Memory B cell (primary cell): ENCODE measurements around the gene HEG1.

Experiments
- ATAC-seq: fragments of 150-1000 bp; cut with Tn5 transposase; 2 replicates; pipeline ENCODE4 v1.10.0; 2021; ENCODE audit warnings: low read depth, mild to moderate bottlenecking, moderate library complexity
- DNase-seq, 2 donors: peaks; one replicate each; pipeline ENCODE4 v3.0.0; 2022; ENCODE audit warnings: low spot score in 2 of 2
- H3K27ac Mint-ChIP-seq: one replicate; pipeline ENCODE4 v1.8.0; 2022; ENCODE audit warnings: mild to moderate bottlenecking, moderate library complexity, mixed read lengths
- H3K27me3 Mint-ChIP-seq: one replicate; pipeline ENCODE4 v1.8.0; 2022; ENCODE audit warnings: mixed read lengths
- H3K36me3 Mint-ChIP-seq: one replicate; pipeline ENCODE4 v1.8.0; 2022; ENCODE audit warnings: mild to moderate bottlenecking, mixed read lengths
- H3K4me1 Mint-ChIP-seq: one replicate; pipeline ENCODE4 v1.8.0; 2022; ENCODE audit warnings: mixed read lengths
- H3K4me3 Mint-ChIP-seq: one replicate; pipeline ENCODE4 v1.8.0; 2022; ENCODE audit warnings: mild to moderate bottlenecking, moderate library complexity, mixed read lengths
- H3K9me3 Mint-ChIP-seq: one replicate; pipeline ENCODE4 v1.8.0; 2022; ENCODE audit warnings: mixed read lengths

Gene HEG1

DNA sequence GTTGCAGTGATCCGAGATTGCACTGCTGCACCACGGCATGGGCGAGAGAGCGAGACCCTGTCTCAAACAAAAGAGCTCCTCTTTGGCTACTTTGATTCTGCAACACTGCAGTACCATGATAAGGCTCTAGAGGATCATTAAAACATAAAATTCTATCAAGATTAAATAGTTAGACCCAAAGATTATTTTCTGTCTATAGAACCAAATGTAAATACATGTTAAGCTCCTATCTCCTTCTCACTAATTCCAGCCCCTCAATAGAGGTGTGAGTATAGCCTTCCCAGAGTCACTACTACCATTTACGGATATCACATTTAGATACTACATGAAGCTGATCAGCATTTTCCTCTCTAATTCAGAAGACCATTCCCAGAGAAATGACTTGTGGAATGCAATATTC is 116.9 kb downstream of the HEG1 start:
- H3K4me1 Mint-ChIP-seq = no peaks in the 10 kb centered on the region
- H3K9me3 Mint-ChIP-seq = peaks cover 2% of the 10 kb centered on the region
- no peak for DNase-seq
- H3K27me3 Mint-ChIP-seq = peaks cover 5% of the 10 kb centered on the region
- no peak for ATAC-seq
- H3K4me3 Mint-ChIP-seq = no peak overlapping the region
- no peak overlapping the region for H3K27ac Mint-ChIP-seq
- no peaks in the 10 kb centered on the region for H3K36me3 Mint-ChIP-seq

DNA sequence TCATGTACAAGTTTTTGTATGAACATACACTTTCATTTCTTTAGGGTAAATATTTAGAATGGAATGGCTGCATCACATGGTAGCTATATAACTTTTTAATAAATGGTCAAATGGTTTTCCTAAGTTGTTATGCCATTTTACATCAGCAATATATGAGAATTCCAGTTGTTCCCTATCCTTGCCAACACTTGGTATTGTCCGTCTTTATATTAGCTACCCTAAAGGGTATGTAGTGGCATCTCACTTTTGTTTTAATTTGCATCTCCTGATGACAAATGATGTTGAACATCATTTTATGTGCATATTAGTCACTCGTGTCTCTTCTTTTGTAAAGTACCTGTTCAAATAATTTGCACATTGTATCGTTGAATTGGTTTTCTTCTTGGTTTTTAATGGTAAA is 118.7 kb downstream of the HEG1 start:
- Mint-ChIP-seq H3K4me3 (no peak overlapping the region), H3K27ac (no peak overlapping the region), H3K36me3 (no peaks in the 10 kb centered on the region), H3K27me3 (peaks cover 5% of the 10 kb centered on the region), H3K4me1 (no peaks in the 10 kb centered on the region), H3K9me3 (peaks cover 2% of the 10 kb centered on the region)
- ATAC-seq (no peak), DNase-seq (no peak)

DNA sequence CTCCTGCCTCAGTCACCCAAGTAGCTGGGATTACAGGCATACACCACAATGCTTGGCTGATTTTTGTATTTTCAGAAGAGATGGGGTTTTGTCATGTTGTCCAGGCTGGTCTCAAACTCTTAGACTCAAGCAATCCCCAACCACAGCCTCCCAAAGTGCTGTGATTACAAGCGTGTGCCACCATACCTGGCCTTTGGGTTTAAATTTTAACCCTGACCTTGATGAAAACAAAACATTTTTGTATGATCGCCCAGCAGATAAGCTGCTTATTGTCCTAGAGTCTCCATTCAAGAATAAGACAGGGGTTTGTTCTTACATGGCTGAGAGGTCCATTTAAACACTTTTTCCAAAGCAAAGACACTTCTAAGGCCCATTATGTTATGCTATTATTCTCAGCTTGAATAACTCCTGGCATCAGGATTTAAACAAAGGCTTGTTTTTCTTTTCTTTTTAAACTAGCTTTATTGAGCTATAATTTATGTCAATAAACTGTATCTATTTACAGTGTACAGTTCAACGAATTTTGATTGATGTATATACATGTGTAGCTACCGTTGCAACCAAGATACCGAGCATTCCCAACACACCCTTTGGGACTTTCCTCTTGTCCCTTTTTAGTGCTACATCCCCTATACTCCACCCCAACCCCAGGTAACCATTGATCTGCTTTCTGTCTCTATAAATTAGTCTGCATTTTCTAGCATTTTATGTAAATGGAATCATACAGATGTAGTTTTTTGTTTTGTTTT is 119.8 kb downstream of the HEG1 start:
- ATAC-seq (no peak), DNase-seq (no peak)
- peaks cover 5% of the 10 kb centered on the region for H3K27me3 Mint-ChIP-seq
- no peak overlapping the region for H3K27ac Mint-ChIP-seq
- H3K4me1 Mint-ChIP-seq = no peaks in the 10 kb centered on the region
- H3K9me3 Mint-ChIP-seq = peaks cover 2% of the 10 kb centered on the region
- no peak overlapping the region for H3K4me3 Mint-ChIP-seq
- H3K36me3 Mint-ChIP-seq = no peaks in the 10 kb centered on the region

GRCh38 chr3:124935264-124935663 is 120.5 kb downstream of the HEG1 start:
- peaks cover 2% of the 10 kb centered on the region for H3K9me3 Mint-ChIP-seq
- H3K27me3 Mint-ChIP-seq = peaks cover 5% of the 10 kb centered on the region

DNA sequence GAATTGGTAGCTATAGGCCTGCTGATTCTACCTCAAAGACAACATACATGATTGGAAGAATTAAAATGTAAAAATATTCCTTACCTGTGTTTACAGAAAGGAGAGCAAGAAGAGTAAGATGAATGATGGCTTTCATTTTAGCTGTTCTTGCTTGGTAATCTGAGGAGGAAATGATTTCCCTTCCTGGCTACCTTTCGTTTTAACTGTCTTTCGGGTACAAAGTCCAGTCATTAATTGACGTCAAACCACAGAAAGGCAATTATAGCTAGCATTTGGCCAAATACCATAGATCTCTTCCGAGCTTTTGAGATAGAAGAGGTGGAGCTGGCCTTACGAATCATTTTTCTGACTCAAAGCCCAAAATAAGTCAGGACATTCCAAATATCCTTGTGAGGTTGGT is 121.2 kb downstream of the HEG1 start, which contains the start of gene MUC13:
MUC13 (minus strand) TSS at position 175 of the 400 bp plus-strand sequence; CDS start at position 136, 39 bp downstream.
- Mint-ChIP-seq H3K27ac (no peak within 1 kb of the TSS), H3K9me3 (peaks cover 2% of the 10 kb centered on the region), H3K27me3 (peaks cover 4% of the 10 kb centered on the region), H3K4me1 (no peaks in the 10 kb centered on the region), H3K4me3 (no peak within 1 kb of the TSS), H3K36me3 (no peaks in the 10 kb centered on the region)
- ATAC-seq = no peak
- DNase-seq = no peak

More at GRCh38 chr3:124935264-124935663, 120.5 kb downstream of the HEG1 start:
- Mint-ChIP-seq H3K4me1 (no peaks in the 10 kb centered on the region), H3K4me3 (no peak overlapping the region), H3K36me3 (no peaks in the 10 kb centered on the region), H3K27ac (no peak overlapping the region)
- DNase-seq (no peak), ATAC-seq (no peak)

- peak; percentile 22 to 33 for DNase-seq
- Mint-ChIP-seq H3K27ac (no peak overlapping the region), H3K36me3 (no peaks in the 10 kb centered on the region), H3K4me3 (no peak overlapping the region), H3K27me3 (peaks cover 7% of the 10 kb centered on the region), H3K9me3 (no peaks in the 10 kb centered on the region), H3K4me1 (no peaks in the 10 kb centered on the region)
- peak; percentile 37 for ATAC-seq
Observed at GRCh38 chr3:124928333-124929202, 127.2 kb downstream of the HEG1 start.

DNA sequence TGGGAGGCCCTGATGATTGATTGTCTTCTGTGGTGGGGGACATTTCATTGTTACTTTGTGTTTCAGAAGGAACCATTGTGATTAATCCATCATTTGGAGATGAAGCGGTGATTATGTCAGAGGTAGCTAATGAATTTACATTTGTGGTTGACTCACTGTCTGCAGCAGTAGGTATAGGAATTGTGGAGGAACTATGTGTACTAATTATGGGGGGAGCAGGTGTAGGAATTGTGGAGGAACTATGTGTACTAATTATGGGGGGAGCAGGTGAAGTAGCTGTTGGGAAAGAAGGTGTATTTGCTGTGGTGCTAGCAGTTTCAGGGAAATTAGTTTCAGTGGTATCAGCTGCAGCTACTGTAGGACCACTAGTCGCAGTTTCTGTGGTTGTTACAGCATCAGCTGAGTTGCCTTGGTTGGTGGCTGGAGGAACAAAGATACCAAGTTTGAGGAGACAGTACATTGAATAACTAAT is 128.2 kb downstream of the HEG1 start:
- Mint-ChIP-seq H3K27ac (no peak overlapping the region), H3K4me1 (no peaks in the 10 kb centered on the region), H3K9me3 (no peaks in the 10 kb centered on the region), H3K27me3 (peaks cover 7% of the 10 kb centered on the region), H3K36me3 (no peaks in the 10 kb centered on the region), H3K4me3 (no peak overlapping the region)
- ATAC-seq (no peak), DNase-seq (no peak)

DNA sequence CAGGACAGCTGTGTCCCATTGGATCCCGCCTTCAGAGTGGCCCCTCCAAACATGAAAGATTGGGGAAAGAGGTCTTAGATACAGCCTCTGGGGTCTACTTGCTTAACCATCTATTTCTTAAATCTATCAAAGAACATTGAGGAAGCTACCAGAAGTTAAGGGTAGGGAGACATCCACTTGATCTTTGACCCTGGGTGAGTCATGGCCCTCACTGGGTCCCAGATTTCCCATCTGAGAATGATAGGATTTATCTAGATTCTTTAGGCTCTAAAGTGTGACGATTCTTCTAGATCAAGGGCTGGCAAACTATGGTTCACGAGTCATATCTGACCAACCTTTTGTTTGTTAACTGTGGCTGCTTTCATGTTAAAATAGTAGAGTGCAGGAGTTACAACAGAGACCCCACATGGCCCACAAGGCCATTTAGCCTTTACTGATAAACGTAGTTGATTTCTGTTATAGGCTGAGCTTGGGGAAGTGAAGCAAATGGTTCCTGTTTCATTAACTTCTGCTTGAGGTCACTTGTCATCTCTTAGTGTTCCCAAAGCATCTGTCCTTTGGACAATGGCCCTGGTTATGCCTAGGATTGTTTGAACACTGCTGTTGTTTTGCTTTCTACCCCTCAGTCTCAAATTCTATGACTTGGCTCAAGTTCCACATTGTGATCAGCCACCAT is 129.2 kb downstream of the HEG1 start:
- no peak overlapping the region for H3K27ac Mint-ChIP-seq
- DNase-seq (no peak), ATAC-seq (no peak)
- H3K27me3 Mint-ChIP-seq = peaks cover 7% of the 10 kb centered on the region
- no peak overlapping the region for H3K4me3 Mint-ChIP-seq
- no peaks in the 10 kb centered on the region for H3K4me1 Mint-ChIP-seq
- H3K36me3 Mint-ChIP-seq = no peaks in the 10 kb centered on the region
- no peaks in the 10 kb centered on the region for H3K9me3 Mint-ChIP-seq

DNA sequence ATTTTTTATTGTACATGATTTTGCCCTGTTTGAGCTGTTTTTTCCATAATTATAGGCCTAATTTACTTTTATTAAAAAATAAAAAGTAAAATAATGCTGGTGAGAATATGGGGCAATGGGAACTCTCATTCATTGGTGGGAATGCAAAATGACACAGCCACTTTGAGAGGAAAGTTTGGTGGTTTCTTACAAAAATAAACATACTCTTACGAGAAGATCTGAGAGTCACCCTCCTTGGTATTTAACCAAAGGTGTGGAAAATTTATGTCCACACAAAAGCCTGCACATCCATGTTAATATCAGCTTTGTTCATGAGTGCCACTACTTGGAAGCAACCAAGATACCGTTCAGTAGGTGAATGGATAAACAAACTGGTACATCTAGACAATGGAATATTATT is 131.1 kb downstream of the HEG1 start:
- H3K27ac Mint-ChIP-seq = no peak overlapping the region
- H3K27me3 Mint-ChIP-seq = peaks cover 7% of the 10 kb centered on the region
- DNase-seq (no peak), ATAC-seq (no peak)
- no peaks in the 10 kb centered on the region for H3K9me3 Mint-ChIP-seq
- H3K36me3 Mint-ChIP-seq = no peaks in the 10 kb centered on the region
- H3K4me3 Mint-ChIP-seq = no peak overlapping the region
- H3K4me1 Mint-ChIP-seq = no peaks in the 10 kb centered on the region

DNA sequence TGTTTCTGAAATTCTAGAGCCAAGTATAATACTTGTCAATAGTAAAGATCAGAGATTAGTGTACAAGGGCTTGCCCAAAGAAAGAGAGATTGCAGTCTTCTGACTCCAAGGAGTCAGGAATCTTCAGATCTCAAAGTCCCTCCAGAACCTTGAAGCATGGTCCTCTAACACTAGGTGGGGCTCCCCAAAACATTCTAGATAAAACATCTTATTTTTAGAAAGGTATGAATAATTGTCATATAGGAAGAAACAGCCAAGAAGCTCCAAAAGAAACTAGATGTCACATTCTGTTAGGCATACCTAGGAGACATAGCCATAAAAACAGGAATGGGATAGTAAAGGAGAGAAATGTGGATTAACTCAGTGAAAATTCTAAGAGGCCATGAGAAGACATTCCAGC is 132.0 kb downstream of the HEG1 start:
- Mint-ChIP-seq H3K9me3 (no peaks in the 10 kb centered on the region), H3K27me3 (peaks cover 12% of the 10 kb centered on the region), H3K36me3 (no peaks in the 10 kb centered on the region), H3K4me3 (no peak overlapping the region), H3K4me1 (no peaks in the 10 kb centered on the region), H3K27ac (no peak overlapping the region)
- no peak for DNase-seq
- ATAC-seq = no peak

- Mint-ChIP-seq H3K9me3 (no peaks in the 10 kb centered on the region), H3K4me1 (no peaks in the 10 kb centered on the region), H3K4me3 (no peak overlapping the region), H3K36me3 (no peaks in the 10 kb centered on the region), H3K27me3 (peaks cover 11% of the 10 kb centered on the region), H3K27ac (no peak overlapping the region)
- DNase-seq (no peak), ATAC-seq (no peak)
Observed at GRCh38 chr3:124920718-124921117, 135.1 kb downstream of the HEG1 start.

- ATAC-seq (no peak), DNase-seq (no peak)
- Mint-ChIP-seq H3K36me3 (no peaks in the 10 kb centered on the region), H3K9me3 (no peaks in the 10 kb centered on the region), H3K27me3 (peaks cover 10% of the 10 kb centered on the region), H3K4me1 (no peaks in the 10 kb centered on the region), H3K27ac (no peak overlapping the region), H3K4me3 (no peak overlapping the region)
Observed at GRCh38 chr3:124919756-124920155, 136.0 kb downstream of the HEG1 start.

DNA sequence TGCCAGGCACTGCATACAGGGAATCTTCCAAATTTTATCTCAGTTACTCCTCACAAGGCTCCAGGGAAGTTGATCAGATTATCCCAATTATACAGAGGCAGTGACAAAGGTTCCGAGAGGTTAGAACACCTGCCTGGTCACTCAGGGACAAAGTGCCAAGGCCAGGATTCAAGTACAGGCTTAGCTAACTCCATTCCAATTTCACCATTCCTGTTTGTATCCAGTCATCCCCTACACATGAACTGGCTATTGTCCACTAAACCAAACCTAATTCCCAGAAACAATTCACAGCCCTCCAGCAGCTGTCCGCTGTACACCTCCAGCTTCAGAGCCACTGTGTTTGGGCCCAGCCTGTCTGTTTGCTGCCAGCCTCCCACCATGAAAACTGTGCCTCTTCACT is 137.3 kb downstream of the HEG1 start:
- Mint-ChIP-seq H3K4me1 (no peaks in the 10 kb centered on the region), H3K9me3 (no peaks in the 10 kb centered on the region), H3K27me3 (peaks cover 9% of the 10 kb centered on the region), H3K4me3 (no peak overlapping the region), H3K36me3 (no peaks in the 10 kb centered on the region), H3K27ac (no peak overlapping the region)
- ATAC-seq (no peak), DNase-seq (no peak)

DNA sequence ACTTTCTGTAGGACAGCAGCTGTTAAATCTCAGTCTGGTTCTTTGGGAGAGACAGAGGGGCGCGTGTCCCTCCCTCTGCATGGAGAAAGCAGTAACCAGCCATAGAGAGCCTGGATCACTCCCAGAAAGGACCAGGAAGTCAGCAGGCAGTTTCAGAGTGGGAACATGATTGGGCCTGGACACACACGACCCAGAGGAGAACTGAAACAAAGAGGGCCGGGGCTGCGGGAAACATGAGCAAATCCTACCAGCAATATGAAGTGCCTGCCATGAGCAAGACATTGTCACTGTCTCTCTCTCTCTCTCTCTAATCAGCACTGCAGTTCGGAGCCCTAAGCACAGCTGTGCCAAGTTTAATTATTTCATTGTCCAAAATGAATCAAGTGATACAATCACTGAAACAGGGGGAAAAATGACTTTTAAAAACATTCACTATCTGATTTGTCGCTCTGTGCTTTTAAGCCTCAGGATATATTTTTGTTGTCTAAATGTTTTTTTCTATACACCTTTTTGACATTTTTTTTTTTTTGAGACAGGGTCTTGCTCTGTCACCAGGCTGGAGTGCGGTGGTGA is 138.9 kb downstream of the HEG1 start:
- Mint-ChIP-seq H3K9me3 (no peaks in the 10 kb centered on the region), H3K27me3 (peaks cover 9% of the 10 kb centered on the region), H3K4me1 (no peaks in the 10 kb centered on the region), H3K27ac (no peak overlapping the region), H3K36me3 (no peaks in the 10 kb centered on the region), H3K4me3 (no peak overlapping the region)
- DNase-seq = no peak
- ATAC-seq = no peak
